HG02973 (cell line): ENCODE measurements around the gene ANKS3.

Experiments
- ATAC-seq: cut with Tn5 transposase; IDR thresholded peaks from one replicate; pipeline ENCODE4 v1.9.1; 2021; ENCODE audit warnings: moderate library complexity; ENCODE audit not compliant: unreplicated experiment

The ANKS3 gene

GRCh38 chr16:4686497-4687210 lies 47.4 kb downstream of the ANKS3 start:
- no peak for ATAC-seq

- no peak for ATAC-seq
Observed at GRCh38 chr16:4685776-4686496, 48.1 kb downstream of the ANKS3 start.

GRCh38 chr16:4685292-4685691 lies 48.8 kb downstream of the ANKS3 start:
- ATAC-seq = no peak

- ATAC-seq = no peak
Observed at GRCh38 chr16:4684763-4685162, 49.3 kb downstream of the ANKS3 start.

- ATAC-seq = no peak
Observed at GRCh38 chr16:4684058-4684715, 49.9 kb downstream of the ANKS3 start.

- ATAC-seq = no peak
Observed at GRCh38 chr16:4683255-4684057, 50.6 kb downstream of the ANKS3 start.

GRCh38 chr16:4682616-4683254 lies 51.3 kb downstream of the ANKS3 start:
- ATAC-seq = no peak

GRCh38 chr16:4682084-4682591 lies 51.9 kb downstream of the ANKS3 start:
- no peak for ATAC-seq

- ATAC-seq = no peak
Observed at GRCh38 chr16:4681471-4682083, 52.5 kb downstream of the ANKS3 start.

GRCh38 chr16:4680673-4681470 lies 53.2 kb downstream of the ANKS3 start:
- no peak for ATAC-seq

- ATAC-seq = no peak
Observed at GRCh38 chr16:4679850-4680636, 54.0 kb downstream of the ANKS3 start.

- no peak for ATAC-seq
Observed at GRCh38 chr16:4679156-4679849, 54.8 kb downstream of the ANKS3 start.

- no peak for ATAC-seq
Observed at GRCh38 chr16:4678596-4678995, 55.5 kb downstream of the ANKS3 start.

- no peak for ATAC-seq
Observed at GRCh38 chr16:4677994-4678393, 56.1 kb downstream of the ANKS3 start.

GRCh38 chr16:4677390-4677789 lies 56.7 kb downstream of the ANKS3 start:
- ATAC-seq = no peak

GRCh38 chr16:4676831-4677230 lies 57.2 kb downstream of the ANKS3 start:
- ATAC-seq = no peak

GRCh38 chr16:4675864-4676786 lies 57.9 kb downstream of the ANKS3 start:
- no peak for ATAC-seq
